Esophagus mucosa (tissue), 1 donor: Measurements from ENCODE around the gene HUS1. TPM values are rescaled to one million over a fixed set of nuclear protein-coding genes. Genes with fewer than 3 reads are reported as not detected.
"Not testable (repeated sequence)": the region's sequence is repeated elsewhere in the genome, so short reads cannot be mapped to it uniquely, and the experiment has no call there.

Experiments
- ATAC-seq: fragments of 200-7000 bp; cut with Tn5 transposase; one replicate; pipeline ENCODE4 v1.9.1; 2020
- total RNA-seq: library from RNA; stranded (reverse); gene quantifications from one replicate; pipeline ENCODE4 v1.2.4, GENCODE V29; 2023
- donor health status: DM: yes; HTN: yes; CAD: no.

The HUS1 gene
- total RNA-seq, 1 donor from 2014 or later, result 20.0 TPM

DNA sequence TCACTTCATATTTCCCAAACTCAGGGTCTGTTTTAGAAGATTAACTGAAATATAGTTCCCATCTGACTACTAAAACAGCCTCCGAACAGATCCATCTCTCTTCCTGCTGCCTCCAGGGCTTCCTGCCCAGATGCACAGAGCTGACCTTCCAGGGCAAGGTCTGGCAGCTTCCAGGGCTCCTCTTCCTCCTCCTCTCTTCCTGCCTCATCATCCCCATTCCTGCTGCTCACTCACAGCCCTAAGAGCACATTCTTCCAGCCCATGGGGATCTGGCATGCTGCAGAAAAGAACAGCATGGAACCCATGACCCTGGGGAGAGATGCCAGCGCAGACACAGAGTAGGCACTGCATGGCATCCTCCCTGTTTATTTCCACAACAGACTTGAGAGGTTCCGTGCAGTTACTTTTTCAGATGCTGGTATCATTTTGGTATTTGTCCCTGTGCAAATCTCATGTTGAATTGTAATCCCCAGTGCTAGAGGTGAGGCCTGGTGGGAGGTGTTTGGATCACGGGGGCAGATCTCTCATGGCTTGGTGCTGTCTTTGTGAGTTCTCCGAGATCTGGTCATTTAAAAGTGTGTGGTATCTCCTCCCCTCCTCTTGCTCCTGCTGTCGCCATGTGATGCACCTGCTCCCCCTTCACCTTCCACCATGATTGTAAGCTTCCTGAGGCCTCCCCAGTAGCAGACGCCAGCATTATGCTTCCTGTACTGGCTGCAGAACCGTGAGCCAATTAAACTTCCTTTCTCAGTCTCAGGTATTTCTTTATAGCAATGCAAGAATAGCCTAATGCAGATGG, 35.5 kb downstream of the HUS1 start:
- no peak for ATAC-seq

DNA sequence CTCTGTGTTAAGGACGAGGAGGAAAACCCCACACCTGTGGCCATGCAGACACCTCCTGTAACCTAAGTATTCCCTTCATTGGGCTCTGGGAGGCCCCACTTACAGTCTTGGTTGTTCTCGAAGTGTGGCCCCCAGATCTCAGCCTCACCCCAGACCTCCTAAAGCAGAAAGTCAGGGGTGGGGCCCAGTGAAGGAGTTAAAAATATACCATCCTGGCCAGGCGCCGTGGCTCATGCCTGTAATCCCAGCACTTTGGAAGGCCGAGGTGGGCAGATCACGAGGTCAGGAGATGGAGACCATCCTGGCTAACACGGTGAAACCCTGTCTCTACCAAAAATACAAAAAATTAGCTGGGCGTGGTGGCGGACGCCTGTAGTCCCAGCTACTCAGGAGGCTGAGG, 36.8 kb downstream of the HUS1 start:
- ATAC-seq, result not testable (repeated sequence)

DNA sequence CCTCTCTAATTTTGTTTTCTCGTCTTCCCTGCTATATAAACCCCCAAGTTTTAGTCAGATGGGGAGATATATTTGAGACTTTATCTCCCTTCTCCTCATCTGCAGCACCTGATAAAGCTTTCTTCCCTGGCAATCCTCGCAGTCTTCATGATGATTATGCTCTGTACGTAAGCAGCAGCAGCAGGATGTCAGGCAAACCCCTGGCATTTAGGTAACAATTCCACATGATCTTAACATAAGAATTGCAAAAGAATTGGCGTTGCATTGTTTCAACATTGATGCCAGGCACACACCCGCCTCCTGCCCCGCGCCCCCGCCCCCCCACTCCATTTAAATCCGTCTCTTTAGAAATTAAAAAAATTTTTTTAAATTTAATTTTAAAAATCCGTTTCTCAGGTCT, 37.3 kb downstream of the HUS1 start:
- no peak for ATAC-seq

DNA sequence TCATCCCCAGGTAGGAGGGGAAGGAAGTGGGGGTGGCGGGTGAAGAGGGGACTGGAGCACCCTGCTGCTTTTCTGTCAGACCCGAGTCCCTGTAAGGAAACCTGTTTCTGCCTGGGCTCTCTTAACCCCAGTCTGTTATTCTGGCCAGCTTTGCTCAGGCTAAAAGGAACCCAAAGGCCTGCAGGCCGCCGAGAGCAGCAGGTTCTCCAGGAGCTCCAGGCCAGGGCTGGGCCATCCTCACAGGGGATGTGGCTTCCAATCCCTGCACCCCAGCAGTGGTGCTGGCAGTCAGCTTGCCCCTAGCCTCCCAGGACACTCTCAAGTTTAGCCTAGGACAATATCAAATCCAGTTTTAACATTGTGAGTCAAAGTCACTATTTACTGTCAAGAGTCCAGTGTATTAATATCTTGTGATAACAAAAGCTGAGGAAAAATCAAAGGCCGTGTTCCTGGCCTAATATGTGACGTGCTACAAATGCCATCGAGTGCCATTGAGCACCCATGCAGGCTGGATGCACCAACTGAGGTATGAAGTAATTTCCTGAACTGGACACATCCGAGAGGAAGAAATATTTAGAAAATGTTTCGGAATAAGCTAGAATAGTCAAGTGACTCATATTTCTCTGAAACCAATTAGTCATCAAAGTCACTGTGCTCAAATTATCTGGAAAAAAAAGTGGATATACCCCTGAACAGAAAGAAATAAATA, 38.1 kb downstream of the HUS1 start:
- ATAC-seq, result peak; percentile 35

DNA sequence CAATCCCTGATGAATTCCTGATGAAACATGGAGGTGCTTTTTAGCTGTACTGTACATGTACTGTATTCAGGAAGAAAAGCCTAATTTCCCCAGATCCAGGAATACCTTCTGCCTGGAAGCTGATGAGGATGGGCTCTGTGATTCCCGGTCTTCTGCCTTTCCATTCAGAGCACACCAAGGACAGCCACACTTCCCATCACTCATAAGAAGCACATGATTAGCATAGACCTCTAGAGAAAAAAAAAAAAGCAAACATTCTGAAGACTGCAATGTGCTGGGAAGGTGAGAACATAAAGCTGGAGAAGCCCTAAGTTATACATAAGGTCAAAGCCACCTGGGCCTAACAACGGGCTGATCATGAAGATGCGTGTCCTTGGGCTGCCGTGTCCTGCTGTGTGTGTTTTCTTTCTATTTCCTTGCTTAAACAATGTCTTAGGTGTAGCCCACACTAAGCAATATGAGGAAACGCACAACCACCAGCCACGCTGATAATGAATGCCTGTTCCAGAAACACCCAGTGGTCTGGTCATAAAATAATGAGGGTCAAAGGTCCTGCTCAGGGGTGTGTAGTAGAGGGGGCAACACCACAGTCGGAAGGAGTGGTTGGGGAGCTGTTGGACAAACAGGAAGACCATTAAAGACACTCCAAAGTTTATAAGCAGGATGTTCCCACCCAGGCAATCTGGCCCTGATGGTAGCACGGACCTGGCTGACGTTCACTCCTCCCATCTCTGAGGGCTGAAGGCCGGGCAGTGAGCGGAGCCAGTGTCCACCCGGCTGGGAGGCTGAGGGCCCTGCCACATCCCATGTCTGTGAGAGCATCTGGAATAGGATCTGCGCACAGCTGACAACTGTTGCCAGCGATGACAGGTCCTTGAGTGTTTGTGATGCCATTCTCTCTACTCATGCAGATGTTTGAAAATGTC, 39.1 kb downstream of the HUS1 start:
- peak; percentile 35 for ATAC-seq

DNA sequence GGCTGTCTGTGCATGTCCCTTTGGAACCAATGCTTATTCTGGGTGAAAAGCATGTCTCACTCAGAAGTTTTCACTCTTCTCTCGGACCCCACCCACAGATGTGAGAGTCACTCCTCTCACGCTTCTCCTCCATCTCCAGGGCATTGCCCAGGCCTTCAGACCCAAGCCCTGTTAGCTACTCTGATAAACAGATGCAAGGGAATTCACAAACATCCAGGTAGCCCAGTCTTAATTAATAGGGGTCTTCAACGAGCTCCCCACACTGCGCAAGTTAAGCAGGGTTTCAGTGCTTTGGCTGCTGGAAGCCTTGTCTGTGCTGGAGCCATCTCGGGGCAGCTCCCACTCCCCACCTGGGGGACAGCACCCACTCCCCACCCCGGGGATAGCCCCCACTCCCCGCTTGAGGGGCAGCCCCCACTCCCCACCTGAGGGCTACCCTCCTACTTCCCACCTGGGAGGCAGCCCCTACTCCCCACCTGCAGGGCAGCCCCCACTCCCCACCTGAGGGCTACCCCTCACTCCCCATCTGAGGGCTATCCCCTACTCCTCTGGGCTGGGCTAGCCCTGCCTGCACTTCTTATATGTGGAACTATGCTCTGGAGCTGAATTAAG, 39.9 kb downstream of the HUS1 start:
- ATAC-seq, result no peak

DNA sequence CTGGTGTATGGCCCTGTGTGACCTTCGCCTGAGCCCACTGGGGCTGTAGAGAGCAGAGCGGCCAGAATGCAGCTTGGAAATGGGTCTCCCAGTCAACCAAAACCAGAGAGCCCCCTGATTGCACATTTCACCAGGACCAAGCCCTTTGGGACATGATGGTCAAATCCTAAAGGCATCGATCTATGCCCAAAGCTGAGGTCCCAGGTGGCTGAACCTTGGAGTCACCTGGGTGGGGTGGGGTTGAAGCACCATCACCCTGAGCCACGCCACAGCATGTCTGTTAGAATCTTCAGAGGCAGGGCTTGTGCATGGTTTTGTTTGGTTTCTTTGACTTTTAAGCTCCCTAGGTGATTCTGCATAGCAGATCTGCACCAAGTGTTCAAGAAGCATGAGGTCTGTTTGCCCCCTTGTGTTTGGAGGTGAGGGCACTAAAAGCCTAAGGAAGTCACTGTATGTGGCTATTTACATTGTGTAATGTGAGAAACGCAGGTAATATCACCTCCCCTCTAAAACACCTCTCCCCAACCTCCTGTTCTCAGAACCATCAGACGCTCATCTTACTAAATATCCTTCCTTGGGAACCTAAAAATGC, 40.7 kb downstream of the HUS1 start:
- ATAC-seq, result no peak

DNA sequence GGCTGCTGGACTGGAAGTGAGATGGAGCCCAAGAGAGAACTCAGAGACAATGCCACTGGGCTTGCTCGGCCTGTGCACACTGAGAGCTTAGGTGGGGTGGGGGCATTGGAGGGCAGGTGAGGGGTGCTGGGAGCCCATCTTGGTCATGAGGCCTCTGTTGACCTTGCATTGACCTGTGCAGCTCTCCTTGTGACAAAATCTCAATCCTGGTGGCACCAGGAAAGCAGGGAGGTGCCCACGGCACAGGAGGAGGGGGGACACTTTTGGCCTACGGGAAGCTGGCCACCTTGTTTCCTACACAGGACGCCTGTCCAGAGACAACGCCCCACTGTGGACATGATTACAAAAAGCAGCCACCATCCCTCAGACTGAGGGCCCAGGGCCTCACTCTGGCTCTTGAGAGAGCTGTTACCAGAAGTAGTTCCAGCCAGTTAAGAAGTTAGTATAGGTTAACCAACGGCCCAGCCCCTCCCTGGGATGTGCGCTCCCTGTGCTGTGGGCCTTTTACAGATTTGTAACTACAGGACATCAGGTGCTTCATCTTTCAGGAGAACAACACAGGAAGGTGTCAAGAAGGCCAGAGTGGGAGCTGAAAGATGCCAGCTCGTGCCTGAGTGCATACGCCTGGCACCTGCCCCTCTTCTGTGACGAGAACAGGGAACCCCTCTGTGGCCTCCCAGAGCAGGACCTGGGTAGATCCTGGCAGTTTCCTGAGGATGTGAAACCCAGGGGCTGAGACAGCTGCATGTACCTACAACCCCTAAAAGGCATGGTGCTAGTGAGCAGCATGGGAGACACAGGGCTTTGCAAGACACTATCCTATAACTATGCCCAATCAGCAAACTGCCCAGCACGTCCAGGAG, 41.5 kb downstream of the HUS1 start:
- peak; percentile 5 for ATAC-seq

DNA sequence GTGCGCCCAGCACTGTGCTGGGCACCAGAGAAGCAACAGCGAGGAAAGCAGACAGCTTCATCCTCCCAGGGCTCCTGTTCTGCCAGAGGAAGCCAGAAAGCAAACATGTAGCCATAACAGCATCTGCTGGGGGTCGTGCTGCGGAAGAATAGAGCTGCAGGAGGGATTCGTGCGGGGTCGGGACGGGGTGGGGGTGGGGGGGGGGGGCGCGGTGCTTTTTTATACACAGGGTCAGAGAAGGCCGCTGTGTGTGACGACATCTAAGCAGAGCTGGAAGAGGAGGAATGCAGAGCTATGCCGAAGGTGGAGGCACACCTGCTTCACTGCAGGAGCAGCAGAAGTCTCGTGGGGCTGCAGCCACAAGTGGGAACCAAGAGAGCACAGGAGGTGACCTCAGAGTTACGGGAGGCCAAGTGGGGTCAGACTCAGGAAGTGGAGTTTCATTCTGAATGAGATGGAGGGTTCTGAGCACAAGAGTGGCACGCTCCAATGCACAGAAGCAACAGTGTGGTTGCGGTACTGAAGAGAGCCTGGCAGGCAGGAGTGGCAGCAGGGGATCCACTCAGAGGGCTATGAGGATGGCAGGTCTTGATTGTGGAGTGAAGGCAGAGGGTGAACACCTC, 42.2 kb downstream of the HUS1 start:
- peak; percentile 44 for ATAC-seq

DNA sequence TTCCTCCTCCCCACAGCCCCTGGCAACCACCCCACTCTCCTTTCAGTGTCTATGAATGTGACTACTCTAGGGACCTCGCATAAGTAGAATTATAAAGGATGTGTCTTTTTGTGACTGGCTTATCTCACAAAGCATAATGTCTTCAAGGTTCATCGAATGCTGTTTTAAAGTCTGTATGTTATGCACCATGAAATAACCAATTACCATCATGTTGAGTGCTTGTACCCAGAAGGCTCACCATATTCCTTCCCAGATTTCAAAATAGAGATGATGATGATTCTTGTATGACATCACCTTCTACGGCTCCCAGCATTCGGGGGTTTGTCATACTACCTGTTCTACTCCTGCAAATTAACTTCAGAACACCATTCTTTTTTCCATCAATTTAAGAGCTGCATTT, 43.1 kb downstream of the HUS1 start:
- ATAC-seq, result no peak

DNA sequence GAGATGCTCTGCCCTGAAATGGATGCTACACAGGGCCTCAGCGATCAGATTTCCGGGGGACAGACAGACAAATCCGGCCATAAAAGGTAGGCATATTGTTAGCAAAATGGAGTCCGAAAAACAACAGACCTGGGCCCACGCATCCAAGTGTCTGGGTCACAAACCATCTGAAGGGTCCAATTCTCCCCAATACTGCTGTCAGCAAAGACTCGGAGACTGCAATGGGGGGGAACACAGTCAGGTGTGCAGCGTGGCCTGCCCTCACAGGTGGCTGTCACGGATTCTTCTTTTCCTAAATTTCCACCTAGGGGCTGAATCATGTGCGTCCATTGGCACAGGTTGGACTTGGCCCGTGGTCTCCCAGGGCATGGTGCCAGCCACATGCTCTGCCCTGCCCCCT, 44.1 kb downstream of the HUS1 start:
- ATAC-seq, result no peak

DNA sequence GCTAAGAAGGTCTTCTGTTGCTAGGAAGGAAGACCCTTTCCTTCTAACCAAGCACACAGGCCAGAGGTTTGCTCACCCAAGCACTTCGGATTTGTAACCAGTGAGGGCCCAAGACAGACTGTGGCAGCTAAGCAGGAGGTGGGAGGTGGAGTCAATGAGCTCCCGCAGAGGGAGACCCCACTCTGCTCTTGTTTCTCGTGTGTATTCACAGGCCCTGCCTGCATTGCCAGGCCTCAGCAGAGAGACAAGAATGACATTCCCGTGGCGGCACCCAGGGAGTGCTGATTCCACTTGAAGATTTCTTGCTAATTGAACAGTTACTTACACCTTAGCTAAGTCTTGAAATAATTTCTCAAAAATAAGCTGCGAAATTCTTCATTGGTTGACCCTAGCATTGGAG, 44.6 kb downstream of the HUS1 start:
- no peak for ATAC-seq

DNA sequence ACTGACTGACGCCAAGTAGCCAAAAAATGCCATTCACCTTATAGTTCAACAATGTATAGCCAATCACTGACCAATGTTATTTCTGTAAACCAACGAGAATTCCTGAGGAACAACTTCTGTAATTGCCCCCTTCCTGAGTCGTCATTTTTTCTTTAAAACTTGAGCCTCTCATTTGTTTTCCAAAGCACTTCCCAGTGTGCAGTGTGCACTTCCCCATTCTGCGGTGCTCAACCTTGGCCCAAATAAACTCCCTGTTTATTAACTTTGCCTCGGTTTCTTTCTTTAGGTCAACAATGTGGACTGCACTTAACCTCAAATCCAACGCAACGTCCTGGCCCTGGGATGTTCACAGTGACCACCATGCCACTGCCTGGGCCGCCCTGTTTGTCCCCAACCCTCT, 46.2 kb downstream of the HUS1 start:
- ATAC-seq, result no peak

DNA sequence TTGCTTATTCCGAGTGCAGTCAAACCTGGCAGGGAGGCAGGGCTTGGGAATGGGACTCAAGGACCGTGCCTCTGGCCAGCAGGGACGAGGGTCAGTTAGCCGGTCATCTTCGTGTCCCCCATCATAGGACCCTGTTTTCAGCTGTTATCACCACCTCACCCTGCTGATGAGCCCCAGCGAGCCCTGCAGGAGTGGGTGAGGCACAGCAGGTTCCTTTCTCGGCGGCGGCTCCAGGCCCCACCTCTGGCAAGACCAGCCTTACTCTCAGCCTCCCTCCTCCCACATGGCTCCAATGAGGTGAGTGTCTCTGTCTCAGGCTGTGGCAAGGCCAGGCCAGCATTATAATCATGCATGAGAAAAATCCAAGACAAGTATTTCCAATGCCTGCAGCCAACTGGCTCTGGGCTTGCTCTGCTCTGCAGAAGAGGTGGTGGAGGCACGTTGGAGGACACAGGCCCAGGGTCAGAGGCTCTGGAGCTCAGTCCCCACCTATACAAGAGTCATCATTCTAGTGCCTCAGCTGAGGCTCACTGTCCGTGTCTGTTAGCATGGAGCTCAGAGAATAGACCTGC, 46.9 kb downstream of the HUS1 start:
- no peak for ATAC-seq

DNA sequence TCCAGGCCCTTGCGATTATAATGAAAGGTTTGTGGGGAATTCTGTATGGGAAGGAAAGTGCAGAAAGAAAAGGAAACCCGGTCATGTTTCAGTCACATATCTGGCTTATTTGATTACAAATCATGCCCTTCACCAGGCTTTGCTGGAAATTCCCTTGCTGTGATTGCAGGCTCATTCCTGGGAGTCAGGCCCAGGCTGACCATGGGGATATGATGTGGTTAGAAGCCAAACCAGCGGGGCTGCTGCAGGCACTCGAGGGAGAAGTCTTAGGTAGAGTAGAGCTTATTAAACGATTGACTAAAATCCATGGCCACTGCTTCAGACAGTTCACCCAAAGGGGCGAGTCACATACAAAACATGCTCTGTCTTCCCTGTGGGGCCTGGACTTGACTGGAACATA, 47.4 kb downstream of the HUS1 start:
- no peak for ATAC-seq

DNA sequence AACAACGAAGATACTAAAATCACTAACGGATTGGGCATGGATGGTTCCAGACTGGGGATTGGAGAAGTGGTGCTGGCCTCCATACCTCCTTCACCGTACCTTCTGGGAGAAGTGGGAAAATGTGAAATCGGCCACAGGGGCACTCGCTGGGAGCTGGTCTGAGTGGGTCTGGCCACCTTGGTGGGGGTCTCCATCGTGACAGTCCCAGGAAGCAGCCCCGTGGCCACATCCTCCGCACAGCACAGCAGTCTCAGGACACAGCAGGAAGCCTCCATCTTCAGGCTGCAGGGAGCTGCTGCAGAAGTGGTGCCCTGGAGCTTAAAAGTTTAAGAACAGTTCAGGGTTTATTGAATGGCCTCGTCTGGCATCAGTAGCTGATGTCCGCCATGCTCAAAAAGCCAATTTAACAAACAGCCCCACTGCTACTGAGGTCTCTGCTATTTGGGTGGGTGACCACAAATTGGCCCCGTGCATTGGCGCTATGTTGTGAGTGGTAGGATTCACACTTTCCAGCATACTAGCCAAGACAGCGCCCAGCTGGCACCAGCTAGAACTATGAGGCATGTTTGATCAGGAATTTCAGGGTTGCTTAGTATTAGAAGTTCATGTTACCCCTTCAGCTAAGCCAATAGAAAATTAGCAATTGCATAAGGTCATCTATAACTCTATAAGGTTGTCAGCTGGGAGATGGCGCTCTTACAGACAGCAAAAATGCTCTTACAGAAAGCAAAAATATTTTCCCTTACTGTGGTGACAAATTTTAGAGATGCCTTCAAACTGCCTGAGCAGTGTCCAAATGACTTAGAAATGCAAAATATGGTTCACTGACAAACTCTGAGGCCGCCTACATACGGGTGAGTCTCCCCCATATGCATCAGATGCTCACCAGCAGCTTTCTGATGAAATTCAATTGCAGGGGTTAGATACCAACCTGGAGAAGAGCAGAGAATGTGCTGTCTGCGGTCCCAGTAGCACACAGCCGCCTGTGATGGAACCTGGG, 48.1 kb downstream of the HUS1 start:
- peak; percentile 36 for ATAC-seq

DNA sequence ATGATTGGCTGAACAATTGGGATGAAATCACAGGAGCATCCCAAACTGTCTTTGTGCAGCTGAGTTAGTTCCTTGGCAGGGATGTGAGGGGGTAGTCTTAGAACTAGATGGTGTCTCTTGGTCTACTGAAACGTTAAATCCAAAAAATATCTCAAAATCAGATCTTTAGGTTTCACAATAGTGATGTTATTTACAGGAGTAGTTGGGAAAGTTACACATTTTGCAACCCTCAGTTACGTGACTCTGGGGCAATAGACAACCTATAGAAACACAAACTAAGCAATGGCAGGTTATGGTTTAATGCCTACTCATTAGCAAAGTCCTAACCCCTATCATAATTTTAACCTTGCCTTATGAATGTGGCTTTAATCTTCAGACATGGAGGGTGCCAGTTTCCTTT, 55.1 kb downstream of the HUS1 start:
- ATAC-seq, result no peak

DNA sequence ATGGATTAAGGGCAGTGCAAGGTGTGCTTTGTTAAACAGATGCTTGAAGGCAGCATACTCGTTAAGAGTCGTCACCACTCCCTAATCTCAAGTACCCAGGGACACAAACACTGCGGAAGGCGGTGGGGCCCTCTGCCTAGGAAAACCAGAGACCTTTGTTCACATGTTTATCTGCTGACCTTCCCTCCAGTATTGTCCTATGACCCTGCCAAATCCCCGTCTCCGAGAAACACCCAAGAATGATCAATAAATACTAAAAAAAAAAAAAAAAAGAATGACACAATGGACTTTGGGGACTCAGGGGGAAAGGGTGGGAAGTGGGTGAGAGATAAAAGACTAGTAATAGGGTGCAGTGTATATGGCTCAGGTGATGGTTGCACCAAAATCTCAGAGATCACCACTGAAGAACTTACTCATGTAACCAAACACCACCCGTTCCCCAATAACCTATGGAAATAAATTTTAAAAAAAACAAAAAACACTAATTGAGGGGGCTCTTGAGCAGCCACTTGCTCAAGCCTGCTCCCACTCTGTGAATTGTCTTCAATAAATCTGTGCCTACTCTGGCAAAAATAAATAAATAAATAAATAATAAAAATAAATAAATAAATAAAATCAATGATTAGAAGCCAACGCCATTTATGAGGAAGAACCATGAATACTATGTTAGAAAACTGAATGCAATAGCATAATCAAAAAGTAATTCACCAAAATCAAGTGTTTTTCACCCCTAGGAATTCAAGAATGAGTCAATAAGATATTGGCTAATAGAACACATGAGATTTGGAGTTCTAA, 56.1 kb downstream of the HUS1 start:
- ATAC-seq, result not testable (repeated sequence)
